SH-SY5Y (cell line): ENCODE measurements around the gene DLL1.

Experiments
- GATA2 ChIP-seq: IDR thresholded peaks from 2 replicates; pipeline ENCODE4 v1.6.1; 2011; ENCODE audit warnings: mild to moderate bottlenecking, low read depth, low read length
- GATA3 ChIP-seq: IDR thresholded peaks from 2 replicates; pipeline ENCODE4 v1.6.1; 2011; ENCODE audit warnings: low read depth, mild to moderate bottlenecking, low read length, moderate library complexity

DNA sequence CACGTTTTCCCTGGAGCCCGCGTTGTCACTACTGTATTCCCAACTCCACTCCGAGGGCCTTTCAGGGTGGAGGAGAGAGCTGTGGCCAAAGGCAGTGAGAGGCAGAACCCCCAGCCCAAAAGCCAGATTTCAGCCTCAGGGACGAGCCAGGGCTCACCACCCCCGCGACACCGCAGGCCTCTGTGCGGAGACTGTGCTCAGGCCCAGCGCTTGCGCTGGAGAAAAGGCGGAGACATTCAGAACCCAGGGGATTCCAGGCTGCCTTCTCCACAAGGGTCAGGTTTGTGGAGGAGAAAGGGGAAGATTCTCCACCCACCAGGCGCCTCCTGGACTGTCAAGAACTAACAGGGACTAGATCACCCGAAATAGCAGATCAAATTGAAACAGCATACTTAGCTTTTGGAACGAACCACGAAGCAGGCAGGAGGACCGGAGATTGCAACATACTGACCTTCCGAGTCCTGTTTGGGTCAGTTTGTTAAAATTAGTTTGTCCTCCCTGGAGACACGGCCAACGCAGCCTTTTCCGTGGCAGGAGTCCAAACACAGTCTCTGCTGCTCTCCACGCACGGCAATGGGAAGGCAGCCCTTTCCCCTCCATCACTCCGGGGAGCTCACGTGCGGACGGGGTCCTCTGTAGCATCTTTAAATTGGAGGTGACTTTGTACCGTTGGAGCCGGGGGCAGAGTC lies 14.4 kb downstream of the DLL1 start:
- no peak for TF ChIP-seq GATA2
- TF ChIP-seq GATA3: no peak
